NCI-H2107 treated with DMSO at 0.1 percent for 48 hours (cell line): ENCODE results near the gene TFF3.
A peak's percentile ranks its signal among the peaks of the same experiment; 100 is the strongest.

Source experiments
- DNase-seq: peaks from one replicate; lab custom pipeline; 2025; ENCODE audit not compliant: unreplicated experiment; lab: John Stamatoyannopoulos, UW

TFF3 gene

DNA sequence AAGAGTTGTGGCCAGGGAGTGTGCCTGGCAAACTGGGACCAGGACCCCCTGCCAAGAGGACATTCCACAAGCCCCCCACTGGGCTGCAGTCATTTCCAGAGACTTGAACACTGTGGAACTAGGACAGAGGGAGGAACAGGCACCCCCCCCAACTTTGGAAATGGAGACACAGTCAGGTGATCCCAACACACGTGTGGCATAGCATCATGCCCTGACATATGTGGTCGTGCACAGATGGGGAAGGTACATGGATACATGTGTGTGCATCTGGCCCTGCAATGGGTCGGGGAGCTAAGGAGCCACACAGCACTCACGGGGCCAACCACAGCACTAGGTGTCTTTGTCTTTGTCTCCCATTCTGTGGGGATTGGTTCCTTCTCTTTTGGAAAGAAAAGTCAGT lies 6.6 kb upstream of the TFF3 start:
- no peak for DNase-seq

GRCh38 chr21:42321231-42321630 lies 6.0 kb upstream of the TFF3 start:
- DNase-seq = no peak

DNA sequence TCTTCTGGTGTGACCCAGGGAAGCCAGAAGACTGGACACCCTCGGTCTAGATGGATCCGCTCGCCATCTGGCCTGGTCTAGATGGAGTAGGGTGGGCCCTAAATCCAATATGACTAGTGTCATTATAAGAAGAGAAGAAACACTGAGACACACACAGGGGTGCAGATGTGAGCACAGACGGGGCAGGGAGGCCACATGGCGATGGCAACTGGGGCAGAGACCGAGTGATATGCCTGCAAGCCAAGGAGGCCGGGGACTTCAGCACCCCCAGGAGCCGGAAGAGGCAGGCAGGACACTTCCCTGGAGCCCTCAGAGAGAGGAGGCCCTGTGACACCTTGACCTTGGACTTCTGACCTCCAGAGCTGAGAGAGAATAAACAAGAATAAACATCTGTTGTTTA lies 5.6 kb upstream of the TFF3 start:
- DNase-seq = no peak

GRCh38 chr21:42319851-42320572 lies 4.8 kb upstream of the TFF3 start:
- no peak for DNase-seq

GRCh38 chr21:42319376-42319775 lies 4.2 kb upstream of the TFF3 start:
- DNase-seq = no peak

GRCh38 chr21:42317826-42318746 lies 2.9 kb upstream of the TFF3 start:
- peak; percentile 96 for DNase-seq

DNA sequence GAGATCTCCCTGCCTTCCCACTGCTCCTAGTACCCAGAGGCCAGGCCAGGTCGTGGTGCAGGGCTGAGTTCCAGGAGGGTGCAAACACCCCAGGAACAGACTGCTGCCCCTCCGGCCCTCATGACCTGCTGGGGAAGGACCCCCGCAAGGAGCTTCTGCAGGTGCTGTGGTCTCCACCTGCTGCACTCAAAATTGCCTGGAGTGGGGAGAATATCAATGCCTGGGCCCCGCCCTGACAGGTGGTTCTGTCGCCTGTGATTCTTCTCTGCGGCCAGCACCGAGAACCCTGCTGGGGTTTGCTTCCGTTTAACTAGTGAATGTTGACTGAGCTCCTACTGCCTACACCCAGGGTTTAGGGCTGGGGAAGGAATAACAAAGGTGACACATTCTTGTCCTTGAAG lies 2.1 kb upstream of the TFF3 start:
- DNase-seq = peak; percentile 96

DNA sequence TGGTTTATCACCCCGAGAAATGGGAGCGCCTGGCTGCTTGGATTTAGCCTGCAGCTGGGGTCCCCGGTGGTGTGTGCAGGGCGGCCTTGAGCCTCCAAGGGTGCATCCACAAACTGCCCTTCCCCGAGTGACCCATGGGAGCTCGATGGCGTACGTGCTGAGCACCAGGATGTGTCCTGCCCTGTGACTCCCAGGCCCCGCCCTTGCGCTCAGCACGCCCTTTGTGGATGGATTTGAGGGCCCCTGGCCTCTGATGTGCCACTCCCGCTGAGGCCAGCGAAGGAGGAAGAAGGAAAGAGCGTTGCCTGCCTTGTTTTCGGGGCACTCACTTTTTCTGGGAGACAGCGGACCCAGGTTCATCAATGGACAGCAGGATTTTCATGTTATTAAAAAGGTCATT lies 1.7 kb upstream of the TFF3 start:
- peak; percentile 85 for DNase-seq

DNA sequence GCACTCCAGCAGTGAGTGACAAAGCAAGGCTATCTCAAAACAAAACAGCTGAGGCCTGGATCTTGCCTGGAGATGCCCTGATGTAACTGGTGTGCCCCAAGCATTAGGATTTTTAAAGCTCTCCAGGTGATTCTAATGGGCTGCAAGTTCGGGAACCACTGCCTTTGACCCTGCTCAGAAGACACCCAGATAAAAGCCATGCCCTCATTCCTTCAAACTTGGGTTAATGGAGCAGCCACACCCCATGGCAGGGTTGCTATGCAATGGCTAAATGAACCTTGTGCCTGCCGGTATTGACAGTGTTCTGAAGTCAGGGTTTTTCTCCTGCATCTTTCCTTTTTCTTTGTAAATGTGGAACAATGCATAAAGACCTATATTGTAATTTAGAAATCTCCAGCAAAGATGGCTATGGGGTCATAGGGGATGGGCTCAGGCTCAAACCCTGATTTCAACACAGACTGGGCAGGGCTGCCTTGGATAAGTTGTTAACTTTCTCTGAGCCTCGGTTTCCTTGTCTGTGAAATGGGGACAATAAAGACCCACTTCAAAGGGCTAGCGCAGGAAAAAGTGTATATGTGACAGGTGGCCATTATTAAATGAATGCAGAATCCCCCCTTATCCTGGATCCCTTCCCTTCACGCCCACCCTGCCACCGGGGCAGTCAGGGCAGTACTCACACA lies 453 bp downstream of the TFF3 start:
- DNase-seq = peak; percentile 30

GRCh38 chr21:42313501-42313969 lies 1.7 kb downstream of the TFF3 start:
- DNase-seq = peak; percentile 92

- peak; percentile 86 for DNase-seq
These were observed 2.5 kb downstream of the TFF3 start for GRCh38 chr21:42312626-42313104.

DNA sequence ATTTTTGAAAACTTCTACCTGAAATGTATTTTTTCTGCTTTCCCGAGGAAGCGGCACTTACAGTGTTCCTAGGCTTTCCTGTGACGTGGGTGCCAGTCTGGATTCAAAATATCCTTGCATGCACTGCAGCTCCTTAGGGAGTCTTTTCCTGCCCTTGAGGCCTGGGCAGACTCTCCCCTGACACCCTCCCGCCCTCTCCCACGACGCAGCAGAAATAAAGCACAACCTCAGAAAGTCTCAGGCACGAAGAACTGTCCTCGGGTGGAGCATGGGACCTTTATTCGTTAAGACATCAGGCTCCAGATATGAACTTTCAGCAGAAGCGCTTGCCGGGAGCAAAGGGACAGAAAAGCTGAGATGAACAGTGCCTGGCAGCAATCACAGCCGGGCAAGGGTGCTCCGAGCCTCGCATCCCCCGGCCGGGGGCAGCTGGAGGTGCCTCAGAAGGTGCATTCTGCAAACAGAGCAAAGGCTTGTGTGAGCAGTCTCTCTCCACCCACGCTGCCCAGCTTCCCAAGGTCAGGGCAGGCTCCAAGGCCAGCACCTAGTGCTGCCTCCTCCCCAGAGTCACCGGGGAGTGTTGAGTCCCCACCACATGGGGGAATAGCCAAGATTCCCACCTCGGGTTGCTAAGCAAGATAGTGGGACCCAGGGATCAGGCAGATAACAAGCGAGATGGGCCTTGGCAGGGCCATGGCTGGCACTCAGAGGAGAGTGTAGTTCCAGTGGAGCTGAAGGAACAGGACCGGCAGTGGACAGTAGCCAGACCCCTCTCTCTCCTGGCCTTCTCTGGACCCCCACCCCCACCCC lies 3.2 kb downstream of the TFF3 start:
- no peak for DNase-seq

GRCh38 chr21:42311160-42311559 lies 4.0 kb downstream of the TFF3 start:
- DNase-seq = no peak

- DNase-seq = no peak
These were observed 4.7 kb downstream of the TFF3 start for GRCh38 chr21:42310411-42311001.

- DNase-seq = peak; percentile 83
These were observed 5.4 kb downstream of the TFF3 start for GRCh38 chr21:42309753-42310213.

DNA sequence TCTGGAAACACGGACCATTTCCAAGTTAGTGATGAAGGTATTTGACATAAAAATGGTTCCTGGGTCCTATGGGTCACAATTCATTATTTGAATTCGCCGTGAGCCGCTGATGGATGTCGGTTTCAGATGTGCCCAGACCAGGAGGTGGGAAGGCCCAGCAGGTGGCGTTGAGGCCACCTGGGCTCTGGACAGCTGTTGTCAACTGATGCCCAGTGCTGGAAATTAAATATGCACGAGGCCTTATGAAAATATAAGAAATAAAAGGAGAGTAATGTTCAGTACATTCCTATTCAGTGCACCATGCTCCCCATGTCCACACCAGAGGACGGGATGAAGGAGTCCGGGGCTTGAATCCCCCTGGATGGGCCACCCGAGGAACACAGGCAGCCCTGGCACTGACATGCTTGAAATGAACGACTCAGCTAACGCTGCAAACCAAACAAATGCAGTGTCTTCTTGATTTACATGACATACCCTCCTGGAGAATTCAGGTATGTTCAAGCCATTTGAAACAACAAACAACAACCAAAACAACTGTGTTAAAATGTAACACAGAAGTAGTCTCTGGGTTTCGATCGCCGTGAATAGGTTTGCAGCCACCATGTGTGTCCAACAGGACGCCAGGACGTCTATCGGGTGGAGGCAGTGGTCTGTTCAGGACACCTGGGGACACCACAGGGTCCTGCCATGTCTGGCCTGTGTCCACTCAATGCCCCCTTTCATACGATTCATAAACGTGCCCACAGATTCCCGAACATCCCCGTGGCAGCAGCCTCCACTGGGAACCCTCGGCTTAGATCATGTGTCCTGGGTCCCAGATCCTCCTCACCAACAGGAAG lies 6.1 kb downstream of the TFF3 start:
- no peak for DNase-seq

- DNase-seq = no peak
These were observed 6.9 kb downstream of the TFF3 start for GRCh38 chr21:42308161-42308913.

DNA sequence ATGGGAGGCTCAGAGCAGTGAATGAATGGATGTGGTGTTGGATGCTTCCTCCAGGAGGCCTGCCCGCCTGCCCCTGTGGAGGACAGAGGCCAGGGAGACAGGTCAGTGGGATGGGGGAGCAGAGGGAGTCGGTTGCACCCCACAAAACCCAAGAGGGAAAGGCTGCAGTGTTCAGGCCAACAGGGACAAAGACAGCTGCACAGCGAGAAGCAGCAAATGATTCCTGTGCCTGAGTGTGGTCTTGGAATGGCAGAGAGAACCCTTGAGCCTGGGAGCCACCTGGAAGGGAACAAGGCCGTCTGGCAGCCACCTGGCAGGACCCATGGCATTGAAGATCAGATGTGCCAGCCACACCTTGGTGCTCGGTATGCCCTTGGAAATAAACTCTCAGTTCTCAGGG lies 8.1 kb downstream of the TFF3 start:
- peak; percentile 61 for DNase-seq
